K562 (cell line): Measurements from ENCODE around the gene HSPA6. TPM values are rescaled to one million over a fixed set of nuclear protein-coding genes. Genes with fewer than 3 reads are reported as not detected.

Experiments used
- HDAC2 ChIP-seq: fragments of 450-650 bp; IDR thresholded peaks from 2 replicates; pipeline ENCODE4 v1.6.1; 2016; ENCODE audit warnings: mild to moderate bottlenecking
- RBBP5 ChIP-seq: fragments of 200-600 bp; sonication (generic); IDR thresholded peaks from 2 replicates; pipeline ENCODE4 v1.6.1; 2012; ENCODE audit warnings: borderline replicate concordance, mild to moderate bottlenecking, low read length, control low read depth, inconsistent platforms; ENCODE audit not compliant: insufficient read depth, poor library complexity, severe bottlenecking
- polyA plus RNA-seq, 8 experiments: library from polyadenylated mRNA; depleted of rRNA in 4 of 8; stranded (reverse) in 5 of 8; unstranded in 3 of 8; fragments of >200 nt; fragmentation: Nextera tagmentation in 2 of 8; fragmentation: Illumina TruSeq in 1 of 8; extraction: Ambion mirVana in 2 of 8; extraction: Trizol in 1 of 8; gene quantifications; 2 replicates each; pipeline versions ENCODE4 v1.2.1 to v1.2.3, GENCODE V29; 2011 to 2014; ENCODE audit warnings: inconsistent platforms in 1 of 8, missing spikeins in 1 of 8
- total RNA-seq, 7 experiments: library from RNA; depleted of rRNA in 6 of 7; stranded (reverse); fragments of >200 nt in 6 of 7; fragmentation: Illumina TruSeq in 2 of 7; extraction: Trizol in 2 of 7; gene quantifications; 2 replicates each; pipeline versions ENCODE4 v1.2.1 to v1.2.3, GENCODE V29; 2011 to 2021; ENCODE audit warnings: low replicate concordance in 1 of 7
- TF ChIP-seq, protein P1 (sequence below): sonication (generic); formaldehyde crosslinking; IDR thresholded peaks from 2 replicates; pipeline ENCODE4 v1.9.0; 2022; ENCODE audit warnings: mild to moderate bottlenecking, missing genetic modification reagents
- TF ChIP-seq, protein P2 (sequence below), 2 experiments: fragments of 450-650 bp in 1 of 2; sonication (generic) in 1 of 2; formaldehyde crosslinking in 1 of 2; IDR thresholded peaks; 2 replicates each; pipeline versions ENCODE4 v1.7.1 to v1.9.0; 2016 to 2022; ENCODE audit warnings: inconsistent platforms in 1 of 2, mild to moderate bottlenecking in 1 of 2, missing genetic modification reagents in 1 of 2

The HSPA6 gene
- total and polyA plus RNA-seq, 9 of the 15 experiments (the other 6 are each of a cell fraction or from before 2014, with no cell fraction given) = 0.15 to 10.0 (median 2.4) TPM

DNA sequence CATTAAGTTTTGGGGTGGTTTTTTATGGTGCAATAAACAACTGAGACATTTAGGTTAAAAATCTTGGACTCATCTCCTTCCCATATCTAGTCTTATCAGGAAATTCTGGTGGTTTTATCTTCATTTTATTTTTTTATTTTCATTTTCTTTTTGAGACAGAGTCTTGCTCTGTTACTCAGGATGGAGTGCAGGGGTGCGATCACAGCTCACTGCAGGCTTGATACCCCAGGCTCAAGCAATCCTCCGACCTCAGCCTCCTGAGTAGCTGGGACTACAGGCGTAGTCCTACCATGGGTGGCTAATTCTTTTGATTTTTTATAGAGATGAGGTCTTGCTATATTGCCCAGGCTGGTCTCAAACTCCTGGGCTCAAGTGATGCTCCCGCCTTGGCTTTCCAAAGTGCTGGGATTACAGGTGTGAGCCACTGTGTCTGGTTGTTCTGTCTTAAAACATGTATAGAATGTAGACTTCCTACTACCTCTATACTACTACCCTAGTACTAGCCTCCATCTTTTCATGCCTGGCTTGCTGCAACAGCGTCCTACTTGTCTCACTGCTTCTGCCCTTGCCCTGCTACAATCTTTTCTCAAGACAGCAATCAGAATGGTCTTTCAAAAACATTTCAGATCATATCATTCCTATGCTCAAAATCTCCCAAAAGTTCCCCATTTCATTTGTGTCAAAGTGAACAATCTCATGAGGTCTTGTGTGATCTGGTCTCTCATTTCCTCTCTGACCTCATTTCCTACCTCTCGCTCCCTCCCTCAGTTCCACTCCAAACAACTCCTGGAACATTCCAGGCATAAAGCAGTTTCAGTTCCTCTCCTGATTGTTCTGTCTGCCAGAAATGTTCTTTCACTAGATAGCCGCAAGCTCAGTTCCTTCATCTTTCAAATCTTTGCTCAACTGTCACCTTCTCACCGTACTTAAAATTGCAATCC is 25.0 kb upstream of the HSPA6 start (continued):
- TF ChIP-seq, protein P1, sequence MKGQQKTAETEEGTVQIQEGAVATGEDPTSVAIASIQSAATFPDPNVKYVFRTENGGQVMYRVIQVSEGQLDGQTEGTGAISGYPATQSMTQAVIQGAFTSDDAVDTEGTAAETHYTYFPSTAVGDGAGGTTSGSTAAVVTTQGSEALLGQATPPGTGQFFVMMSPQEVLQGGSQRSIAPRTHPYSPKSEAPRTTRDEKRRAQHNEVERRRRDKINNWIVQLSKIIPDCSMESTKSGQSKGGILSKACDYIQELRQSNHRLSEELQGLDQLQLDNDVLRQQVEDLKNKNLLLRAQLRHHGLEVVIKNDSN = no peak
- TF ChIP-seq RBBP5 (no peak), HDAC2 (0 out of 2 replicates have a peak, but pooled peaks have one; percentile 57)
- TF ChIP-seq, protein P2, sequence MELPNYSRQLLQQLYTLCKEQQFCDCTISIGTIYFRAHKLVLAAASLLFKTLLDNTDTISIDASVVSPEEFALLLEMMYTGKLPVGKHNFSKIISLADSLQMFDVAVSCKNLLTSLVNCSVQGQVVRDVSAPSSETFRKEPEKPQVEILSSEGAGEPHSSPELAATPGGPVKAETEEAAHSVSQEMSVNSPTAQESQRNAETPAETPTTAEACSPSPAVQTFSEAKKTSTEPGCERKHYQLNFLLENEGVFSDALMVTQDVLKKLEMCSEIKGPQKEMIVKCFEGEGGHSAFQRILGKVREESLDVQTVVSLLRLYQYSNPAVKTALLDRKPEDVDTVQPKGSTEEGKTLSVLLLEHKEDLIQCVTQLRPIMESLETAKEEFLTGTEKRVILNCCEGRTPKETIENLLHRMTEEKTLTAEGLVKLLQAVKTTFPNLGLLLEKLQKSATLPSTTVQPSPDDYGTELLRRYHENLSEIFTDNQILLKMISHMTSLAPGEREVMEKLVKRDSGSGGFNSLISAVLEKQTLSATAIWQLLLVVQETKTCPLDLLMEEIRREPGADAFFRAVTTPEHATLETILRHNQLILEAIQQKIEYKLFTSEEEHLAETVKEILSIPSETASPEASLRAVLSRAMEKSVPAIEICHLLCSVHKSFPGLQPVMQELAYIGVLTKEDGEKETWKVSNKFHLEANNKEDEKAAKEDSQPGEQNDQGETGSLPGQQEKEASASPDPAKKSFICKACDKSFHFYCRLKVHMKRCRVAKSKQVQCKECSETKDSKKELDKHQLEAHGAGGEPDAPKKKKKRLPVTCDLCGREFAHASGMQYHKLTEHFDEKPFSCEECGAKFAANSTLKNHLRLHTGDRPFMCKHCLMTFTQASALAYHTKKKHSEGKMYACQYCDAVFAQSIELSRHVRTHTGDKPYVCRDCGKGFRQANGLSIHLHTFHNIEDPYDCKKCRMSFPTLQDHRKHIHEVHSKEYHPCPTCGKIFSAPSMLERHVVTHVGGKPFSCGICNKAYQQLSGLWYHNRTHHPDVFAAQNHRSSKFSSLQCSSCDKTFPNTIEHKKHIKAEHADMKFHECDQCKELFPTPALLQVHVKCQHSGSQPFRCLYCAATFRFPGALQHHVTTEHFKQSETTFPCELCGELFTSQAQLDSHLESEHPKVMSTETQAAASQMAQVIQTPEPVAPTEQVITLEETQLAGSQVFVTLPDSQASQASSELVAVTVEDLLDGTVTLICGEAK (IDR thresholded peaks at IDR 0.05) = 0 out of 2 replicates have a peak, but pooled peaks have one; percentile 22
- TF ChIP-seq, protein P2 (CRISPR knock-in tag; IDR thresholded peaks at IDR 0.05) = no peak
